Naive thymus-derived CD4-positive, alpha-beta T cell (primary cell): ENCODE measurements around the gene RFFL. TPM values are rescaled to one million over a fixed set of nuclear protein-coding genes. Genes with fewer than 3 reads are reported as not detected.

ENCODE experiments used
- ATAC-seq: fragments of 150-1000 bp; cut with Tn5 transposase; 2 replicates; pipeline ENCODE4 v1.10.0; 2021; ENCODE audit warnings: mild to moderate bottlenecking, moderate library complexity
- CTCF ChIA-PET: fragments of 350-600 bp; sonication (Branson Sonifier 250); formaldehyde crosslinking; loops from one replicate; lab custom pipeline; 2021; ENCODE audit warnings: antibody characterized with exemption; lab: Charles Lee
- POLR2A ChIA-PET: fragments of 350-600 bp; sonication (Branson Sonifier 250); formaldehyde crosslinking; loops from one replicate; lab custom pipeline; 2021; ENCODE audit warnings: antibody characterized with exemption, inconsistent platforms; lab: Charles Lee
- DNase-seq, 9 donors: peaks; one replicate each; pipeline versions ENCODE4 v3.0.0 to v3.0.0-alpha.2; 2020 to 2022; ENCODE audit warnings: mixed read lengths in 1 of 9
- H3K27ac ChIP-seq: one replicate; pipeline ENCODE4 v1.7.0; 2013; ENCODE audit warnings: mild to moderate bottlenecking, low read depth, low read length, moderate library complexity
- H3K27me3 ChIP-seq, 2 donors: one replicate each; pipeline ENCODE4 v1.7.0; 2013; ENCODE audit warnings: low read length in 2 of 2, mild to moderate bottlenecking in 2 of 2, moderate library complexity in 2 of 2; ENCODE audit not compliant: control insufficient read depth in 2 of 2, insufficient read depth in 2 of 2
- H3K36me3 ChIP-seq, 3 experiments: 1 replicate in 2 of 3; 2 replicates in 1 of 3; pipeline ENCODE4 v1.7.0; 2013; ENCODE audit warnings: low read length in 3 of 3, mild to moderate bottlenecking in 3 of 3, moderate library complexity in 1 of 3; ENCODE audit not compliant: insufficient read depth in 3 of 3, control insufficient read depth in 2 of 3
- H3K4me1 ChIP-seq, 2 donors: one replicate each; pipeline ENCODE4 v1.7.0; 2013; ENCODE audit warnings: low read length in 2 of 2, mild to moderate bottlenecking in 2 of 2, moderate library complexity in 1 of 2; ENCODE audit not compliant: control insufficient read depth in 2 of 2, insufficient read depth in 2 of 2
- H3K4me3 ChIP-seq: 2 replicates; pipeline ENCODE4 v1.7.0; 2013; ENCODE audit warnings: mild to moderate bottlenecking, low read length
- H3K9me3 ChIP-seq, 3 experiments: 1 replicate in 2 of 3; 2 replicates in 1 of 3; pipeline ENCODE4 v1.7.0; 2013; ENCODE audit warnings: low read length in 3 of 3; ENCODE audit not compliant: control insufficient read depth in 2 of 3
- H3K27ac Mint-ChIP-seq, 9 donors: one replicate each; pipeline ENCODE4 v1.8.0; 2020 to 2022; ENCODE audit warnings: mixed read lengths in 9 of 9, mild to moderate bottlenecking in 8 of 9, moderate library complexity in 5 of 9, inconsistent platforms in 2 of 9
- H3K27me3 Mint-ChIP-seq, 5 donors: one replicate each; pipeline ENCODE4 v1.8.0; 2021 to 2022; ENCODE audit warnings: mixed read lengths in 5 of 5, mild to moderate bottlenecking in 1 of 5
- H3K36me3 Mint-ChIP-seq, 5 donors: one replicate each; pipeline ENCODE4 v1.8.0; 2020 to 2022; ENCODE audit warnings: mixed read lengths in 5 of 5, mild to moderate bottlenecking in 3 of 5, inconsistent platforms in 1 of 5
- H3K4me1 Mint-ChIP-seq, 7 donors: one replicate each; pipeline ENCODE4 v1.8.0; 2020 to 2022; ENCODE audit warnings: mixed read lengths in 7 of 7, mild to moderate bottlenecking in 3 of 7, inconsistent platforms in 1 of 7
- H3K4me3 Mint-ChIP-seq, 10 donors: one replicate each; pipeline ENCODE4 v1.8.0; 2020 to 2022; ENCODE audit warnings: mild to moderate bottlenecking in 10 of 10, mixed read lengths in 10 of 10, moderate library complexity in 6 of 10, inconsistent platforms in 2 of 10
- H3K9me3 Mint-ChIP-seq, 11 donors: one replicate each; pipeline ENCODE4 v1.8.0; 2020 to 2022; ENCODE audit warnings: mixed read lengths in 11 of 11, mild to moderate bottlenecking in 4 of 11, inconsistent platforms in 1 of 11, moderate library complexity in 1 of 11
- intact Hi-C, 2 donors: fragments of 100-400 bp; cut with micrococcal nuclease; formaldehyde crosslinking; loops; one replicate each; pipeline ENCODE4 v1.15.1; 2023
- polyA plus RNA-seq, 2 donors: library from polyadenylated mRNA; unstranded; fragments of 300-500 nt; fragmentation: Illumina TruSeq; gene quantifications; one replicate each; pipeline ENCODE4 v1.2.3, GENCODE V29; 2021
- total RNA-seq, 6 experiments: library from RNA in 5 of 6; stranded (reverse) in 5 of 6; gene quantifications; 1 replicate in 5 of 6; 2 replicates in 1 of 6; pipeline ENCODE4 v1.2.3 and lab custom pipeline; 2021 to 2026

The RFFL gene
- total and polyA plus RNA-seq, 7 experiments from 2014 or later: 36.4 to 74.7 (median 47.1) TPM

- intact Hi-C loops: no loop called here
- no peak for ATAC-seq
- H3K9me3 ChIP-seq: no peaks in the 10 kb centered on the region
- Mint-ChIP-seq H3K4me3 (peak overlapping the region in 2 of 10 donors; percentile 14 to 53), H3K9me3 (no peaks in the 10 kb centered on the region), H3K36me3 (peaks cover 0 to 18% (median 0%) of the 10 kb centered on the region in 5 donors), H3K27ac (peak overlapping the region in 7 of 9 donors; percentile 1 to 75 (median 32)), H3K27me3 (no peaks in the 10 kb centered on the region), H3K4me1 (peaks cover 36 to 81% (median 69%) of the 10 kb centered on the region in 7 donors)
- H3K36me3 ChIP-seq: no peaks in the 10 kb centered on the region
- H3K4me1 ChIP-seq: peaks cover 43 to 51% of the 10 kb centered on the region in 2 donors
- no peak overlapping the region for H3K27ac ChIP-seq
- no peaks in the 10 kb centered on the region for H3K27me3 ChIP-seq
- CTCF ChIA-PET: no interaction called here
- POLR2A ChIA-PET: interaction anchor here (0.6 to 1.3 kb wide), 3 partner anchors 15 to 113 kb away, joined by 3 to 9 read pairs (median 3); partner anchors contain the start of gene RFFL
- no peak overlapping the region for H3K4me3 ChIP-seq
- no peak for DNase-seq
Observed at GRCh38 chr17:35079547-35080423, 16.3 kb upstream of the RFFL start.

- peaks cover 55 to 64% of the 10 kb centered on the region in 2 donors for H3K4me1 ChIP-seq
- no peaks in the 10 kb centered on the region for H3K9me3 Mint-ChIP-seq
- H3K27ac ChIP-seq: no peak overlapping the region
- no peak overlapping the region for H3K4me3 ChIP-seq
- CTCF ChIA-PET: interaction anchor here (1.0 to 1.6 kb wide), 2 partner anchors 42 to 79 kb away, joined by 3 to 4 read pairs; partner anchors contain the start of gene RAD51D
- no peak for ATAC-seq
- H3K27me3 ChIP-seq: no peaks in the 10 kb centered on the region
- peak overlapping the region in 3 of 9 donors; percentile 30 to 66 (median 60) for H3K27ac Mint-ChIP-seq
- no peak overlapping the region for H3K4me3 Mint-ChIP-seq
- H3K4me1 Mint-ChIP-seq: peaks cover 52 to 89% (median 79%) of the 10 kb centered on the region in 7 donors
- H3K36me3 ChIP-seq: no peaks in the 10 kb centered on the region
- no peak for DNase-seq
- no peaks in the 10 kb centered on the region for H3K9me3 ChIP-seq
- intact Hi-C loops: no loop called here
- H3K27me3 Mint-ChIP-seq: no peaks in the 10 kb centered on the region
- POLR2A ChIA-PET: interaction anchor here (0.6 to 1.3 kb wide), 3 partner anchors 10 to 504 kb away, joined by 3 to 5 read pairs (median 3); no protein-coding TSS in a partner anchor
- H3K36me3 Mint-ChIP-seq: peaks cover 0 to 26% (median 0%) of the 10 kb centered on the region in 5 donors
Observed at GRCh38 chr17:35076874-35077273, 13.4 kb upstream of the RFFL start.

- ChIA-PET CTCF (interaction anchor here (0.6 to 3.8 kb wide), 3 partner anchors 12 to 692 kb away, joined by 3 to 11 read pairs (median 3); partner anchors contain the start of gene RFFL), POLR2A (interaction anchor here (0.6 to 2.7 kb wide), 6 partner anchors 9 to 53 kb away, joined by 3 to 14 read pairs (median 4); no protein-coding TSS in a partner anchor)
- Histone ChIP-seq H3K4me3 (no peak overlapping the region), H3K4me1 (peaks cover 46 to 50% of the 10 kb centered on the region in 2 donors), H3K27me3 (no peaks in the 10 kb centered on the region), H3K9me3 (no peaks in the 10 kb centered on the region), H3K27ac (peak overlapping the region; percentile 39), H3K36me3 (no peaks in the 10 kb centered on the region)
- H3K27me3 Mint-ChIP-seq: no peaks in the 10 kb centered on the region
- H3K4me3 Mint-ChIP-seq: peak overlapping the region; percentile 30 to 78 (median 58)
- peaks cover 0 to 34% (median 3%) of the 10 kb centered on the region in 5 donors for H3K36me3 Mint-ChIP-seq
- peaks cover 44 to 84% (median 67%) of the 10 kb centered on the region in 7 donors for H3K4me1 Mint-ChIP-seq
- DNase-seq (no peak), ATAC-seq (no peak)
- intact Hi-C loops: loop anchor here in 1 of 2 donors (1.0 kb wide), 1 partner anchor 14 kb away; no protein-coding TSS in a partner anchor
- H3K9me3 Mint-ChIP-seq: no peaks in the 10 kb centered on the region
- peak overlapping the region; percentile 34 to 89 (median 72) for H3K27ac Mint-ChIP-seq
Observed at GRCh38 chr17:35074711-35075707, 11.5 kb upstream of the RFFL start.

- H3K9me3 ChIP-seq: no peaks in the 10 kb centered on the region
- no peaks in the 10 kb centered on the region for H3K27me3 ChIP-seq
- Mint-ChIP-seq H3K27ac (peak overlapping the region; percentile 56 to 89 (median 81)), H3K4me1 (peaks cover 45 to 84% (median 67%) of the 10 kb centered on the region in 7 donors), H3K27me3 (no peaks in the 10 kb centered on the region), H3K4me3 (peak overlapping the region; percentile 43 to 78 (median 64)), H3K9me3 (no peaks in the 10 kb centered on the region), H3K36me3 (peaks cover 0 to 34% (median 4%) of the 10 kb centered on the region in 5 donors)
- ChIA-PET CTCF (interaction anchor here (1.1 to 3.8 kb wide), 2 partner anchors 11 to 51 kb away, joined by 3 to 11 read pairs; partner anchors contain the start of gene RFFL), POLR2A (interaction anchor here (0.7 to 2.7 kb wide), 6 partner anchors 10 to 300 kb away, joined by 3 to 14 read pairs (median 4); no protein-coding TSS in a partner anchor)
- peak overlapping the region; percentile 39 for H3K27ac ChIP-seq
- intact Hi-C loops: loop anchor here (1.0 kb wide), 3 partner anchors 8 to 15 kb away; partner anchors contain the start of gene RFFL (in 1 of the 2)
- H3K36me3 ChIP-seq: no peaks in the 10 kb centered on the region
- peaks cover 42 to 45% of the 10 kb centered on the region in 2 donors for H3K4me1 ChIP-seq
- DNase-seq (no peak), ATAC-seq (peak; percentile 41)
- no peak overlapping the region for H3K4me3 ChIP-seq
Observed at GRCh38 chr17:35073991-35074627, 10.6 kb upstream of the RFFL start.

- peaks cover 41 to 53% of the 10 kb centered on the region in 2 donors for H3K4me1 ChIP-seq
- peak in 6 of 9 donors; percentile 19 to 45 (median 38) for DNase-seq
- H3K27ac ChIP-seq: peak overlapping the region; percentile 3
- Mint-ChIP-seq H3K27ac (peak overlapping the region; percentile 56 to 89 (median 72)), H3K4me1 (peaks cover 51 to 91% (median 74%) of the 10 kb centered on the region in 7 donors), H3K4me3 (peak overlapping the region; percentile 43 to 71 (median 62)), H3K9me3 (no peaks in the 10 kb centered on the region), H3K27me3 (no peaks in the 10 kb centered on the region), H3K36me3 (peaks cover 0 to 34% (median 4%) of the 10 kb centered on the region in 5 donors)
- CTCF ChIA-PET: interaction anchor here (1.0 to 3.8 kb wide), 2 partner anchors 10 to 19 kb away, joined by 3 to 11 read pairs; partner anchors contain the start of gene RFFL
- H3K36me3 ChIP-seq: peaks cover 0 to under 1% (median 0%) of the 10 kb centered on the region in 3 experiments
- no peaks in the 10 kb centered on the region for H3K27me3 ChIP-seq
- no peaks in the 10 kb centered on the region for H3K9me3 ChIP-seq
- peak; percentile 57 for ATAC-seq
- no peak overlapping the region for H3K4me3 ChIP-seq
- POLR2A ChIA-PET: interaction anchor here (0.7 to 2.0 kb wide), 6 partner anchors 19 to 300 kb away, joined by 3 to 6 read pairs (median 4); no protein-coding TSS in a partner anchor
- intact Hi-C loops: loop anchor here (1.0 kb wide), 2 partner anchors 9 to 10 kb away; partner anchors contain the start of gene RFFL (in 1 of the 2)
Observed at GRCh38 chr17:35073183-35073790, 9.8 kb upstream of the RFFL start.
